ENCODE data around the gene CHSY1. TPM values are rescaled to one million over a fixed set of nuclear protein-coding genes. Genes with fewer than 3 reads are reported as not detected.
A peak's percentile ranks its signal among the peaks of the same experiment; 100 is the strongest.

CHSY1 gene
- polyA plus RNA-seq, 1 experiment = 49.2 TPM

GRCh38 chr15:101168898-101169494 lies 82.9 kb downstream of the CHSY1 start:
- no peaks in the 10 kb centered on the region for H3K27me3 ChIP-seq (ENCODE audit: control insufficient read depth, insufficient read depth, low read length)
- peaks cover 26% of the 10 kb centered on the region for H3K9me3 ChIP-seq (ENCODE audit: control insufficient read depth, insufficient read depth, low read length)
- ChIA-PET CTCF (no interaction called here), POLR2A (no interaction called here)
- H3K4me3 ChIP-seq (ENCODE audit: low read depth, low read length) = no peak overlapping the region
- no peak for TF ChIP-seq CTCF (IDR thresholded peaks at IDR 0.05; ENCODE audit: low read depth, low read length)
- H3K27ac ChIP-seq (ENCODE audit: low read depth, low read length) = peak overlapping the region; percentile 47
- no peak for DNase-seq (ENCODE audit: low read depth, low spot score)

- H3K27ac ChIP-seq (ENCODE audit: low read depth, low read length) = peak overlapping the region; percentile 86
- ChIA-PET CTCF (no interaction called here), POLR2A (interaction anchor here (0.6 kb wide), 1 partner anchor 80 kb away, joined by 3 read pairs; no protein-coding TSS in a partner anchor)
- no peak for TF ChIP-seq CTCF (IDR thresholded peaks at IDR 0.05; ENCODE audit: low read depth, low read length)
- H3K27me3 ChIP-seq (ENCODE audit: control insufficient read depth, insufficient read depth, low read length) = no peaks in the 10 kb centered on the region
- DNase-seq (ENCODE audit: low read depth, low spot score) = no peak
- H3K9me3 ChIP-seq (ENCODE audit: control insufficient read depth, insufficient read depth, low read length) = peaks cover 26% of the 10 kb centered on the region
- no peak overlapping the region for H3K4me3 ChIP-seq (ENCODE audit: low read depth, low read length)
Measured at GRCh38 chr15:101168463-101168824, 83.4 kb downstream of the CHSY1 start.

- Histone ChIP-seq H3K9me3 (ENCODE audit: control insufficient read depth, insufficient read depth, low read length) (peaks cover 26% of the 10 kb centered on the region), H3K27ac (ENCODE audit: low read depth, low read length) (peak overlapping the region; percentile 86), H3K4me3 (ENCODE audit: low read depth, low read length) (no peak overlapping the region), H3K27me3 (ENCODE audit: control insufficient read depth, insufficient read depth, low read length) (no peaks in the 10 kb centered on the region)
- peak; percentile 61 for DNase-seq (ENCODE audit: low read depth, low spot score)
- TF ChIP-seq CTCF (IDR thresholded peaks at IDR 0.05; ENCODE audit: low read depth, low read length) = no peak
- CTCF ChIA-PET = no interaction called here
- POLR2A ChIA-PET = interaction anchor here (0.6 kb wide), 1 partner anchor 80 kb away, joined by 3 read pairs; no protein-coding TSS in a partner anchor
Measured at GRCh38 chr15:101167753-101168462, 83.9 kb downstream of the CHSY1 start.

GRCh38 chr15:101167411-101167752 lies 84.5 kb downstream of the CHSY1 start:
- ChIA-PET CTCF (no interaction called here), POLR2A (no interaction called here)
- H3K4me3 ChIP-seq (ENCODE audit: low read depth, low read length) = no peak overlapping the region
- H3K9me3 ChIP-seq (ENCODE audit: control insufficient read depth, insufficient read depth, low read length) = peaks cover 26% of the 10 kb centered on the region
- no peaks in the 10 kb centered on the region for H3K27me3 ChIP-seq (ENCODE audit: control insufficient read depth, insufficient read depth, low read length)
- TF ChIP-seq CTCF (IDR thresholded peaks at IDR 0.05; ENCODE audit: low read depth, low read length) = no peak
- no peak for DNase-seq (ENCODE audit: low read depth, low spot score)
- peak overlapping the region; percentile 86 for H3K27ac ChIP-seq (ENCODE audit: low read depth, low read length)

GRCh38 chr15:101165905-101166471 lies 85.9 kb downstream of the CHSY1 start:
- TF ChIP-seq CTCF (IDR thresholded peaks at IDR 0.05; ENCODE audit: low read depth, low read length) = no peak
- Histone ChIP-seq H3K4me3 (ENCODE audit: low read depth, low read length) (no peak overlapping the region), H3K27ac (ENCODE audit: low read depth, low read length) (no peak overlapping the region), H3K27me3 (ENCODE audit: control insufficient read depth, insufficient read depth, low read length) (no peaks in the 10 kb centered on the region), H3K9me3 (ENCODE audit: control insufficient read depth, insufficient read depth, low read length) (peaks cover 26% of the 10 kb centered on the region)
- POLR2A ChIA-PET = no interaction called here
- DNase-seq (ENCODE audit: low read depth, low spot score) = no peak
- CTCF ChIA-PET = no interaction called here
